SH-SY5Y (cell line): ENCODE measurements around the gene APOL1.

ENCODE experiments used
- GATA2 ChIP-seq: IDR thresholded peaks from 2 replicates; pipeline ENCODE4 v1.6.1; 2011; ENCODE audit warnings: mild to moderate bottlenecking, low read depth, low read length
- GATA3 ChIP-seq: IDR thresholded peaks from 2 replicates; pipeline ENCODE4 v1.6.1; 2011; ENCODE audit warnings: low read depth, mild to moderate bottlenecking, low read length, moderate library complexity

The APOL1 gene

DNA sequence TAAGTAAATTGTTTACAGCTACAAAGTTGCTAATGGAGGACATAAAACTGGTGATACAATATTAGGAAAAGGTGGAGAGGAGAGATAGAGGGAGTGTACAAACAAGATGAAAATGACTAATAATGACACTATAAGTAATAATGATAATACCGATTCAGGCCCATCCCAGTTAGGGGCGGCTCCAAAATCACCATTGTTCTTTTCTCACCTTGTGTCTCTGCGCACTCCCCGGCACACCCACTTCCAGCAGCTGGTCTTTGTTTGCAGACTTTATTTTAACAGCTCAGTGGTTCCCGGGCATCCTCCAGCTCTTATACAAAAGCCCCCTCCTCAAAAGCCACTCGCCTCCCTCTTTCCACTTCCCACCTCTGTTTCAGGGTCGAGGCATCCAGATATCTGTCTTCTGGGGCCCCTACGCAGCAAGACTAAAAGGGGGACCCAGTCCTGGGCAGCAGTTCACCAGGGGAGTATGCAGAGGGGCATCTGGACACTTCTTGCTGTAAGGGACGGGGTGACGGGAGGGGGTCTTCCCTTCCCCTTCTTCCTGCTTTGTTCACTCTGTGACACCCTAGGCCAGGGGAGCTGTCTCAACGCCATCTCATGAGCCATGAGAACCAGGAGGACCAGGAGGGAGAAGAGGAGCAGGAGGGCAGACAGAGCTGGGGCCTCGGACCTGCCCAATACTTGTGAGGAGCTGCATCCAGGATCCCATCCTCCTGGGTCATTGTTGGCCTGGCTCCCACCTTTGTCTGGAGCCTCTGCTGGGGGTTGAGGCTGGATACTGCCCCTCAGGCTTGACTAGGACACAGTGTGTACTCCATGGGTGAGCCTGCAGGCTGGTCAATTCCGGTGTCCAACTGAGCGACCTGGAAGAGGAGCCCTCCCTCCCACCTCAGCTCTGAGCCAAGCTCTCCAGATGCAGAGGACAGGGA lies 16.3 kb upstream of the APOL1 start:
- no peak for TF ChIP-seq GATA3
- TF ChIP-seq GATA2 = no peak

DNA sequence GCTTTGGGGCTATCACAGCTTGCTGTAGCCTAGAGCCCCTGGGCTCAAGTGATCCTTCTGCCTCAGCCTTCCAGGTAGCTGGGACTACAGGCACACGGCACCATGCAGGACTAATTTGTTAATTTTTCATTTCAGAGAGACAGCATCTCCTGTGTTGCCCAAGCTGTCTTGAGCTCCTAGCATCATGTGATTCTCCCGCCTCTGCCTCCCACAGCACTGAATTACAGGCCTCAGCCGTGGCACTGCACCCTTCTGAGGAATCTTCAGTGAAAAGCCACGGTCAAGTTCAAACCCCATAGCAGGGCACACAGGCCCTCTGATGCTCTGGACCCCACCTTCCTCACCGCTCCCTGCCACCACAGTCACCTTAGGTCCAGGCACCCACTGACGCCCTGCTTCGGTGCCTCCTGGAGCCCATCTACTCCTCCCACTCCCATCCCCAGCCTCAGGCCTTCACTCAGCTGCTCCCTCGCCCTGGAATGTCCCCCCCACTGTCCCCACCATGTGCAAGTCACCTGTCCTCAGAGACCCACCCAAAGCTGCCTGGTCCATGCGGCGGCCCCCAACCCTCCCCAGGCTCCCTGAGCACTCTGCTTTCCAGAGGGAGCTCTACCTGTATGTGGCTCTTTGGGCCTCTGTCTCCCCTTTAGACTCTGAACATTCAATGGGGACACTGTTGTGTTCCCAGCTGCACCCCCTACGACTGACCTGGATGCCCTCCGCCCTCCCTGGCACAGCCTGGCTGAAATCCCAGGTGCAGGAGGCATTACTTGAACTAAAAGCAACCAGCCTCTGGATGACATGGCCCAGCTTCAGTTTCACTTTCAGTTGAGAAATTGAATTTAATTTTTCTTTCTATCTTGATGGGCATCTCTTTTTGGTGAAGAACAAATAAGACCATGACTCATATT lies 15.2 kb upstream of the APOL1 start:
- TF ChIP-seq GATA3 = no peak
- TF ChIP-seq GATA2 = no peak

DNA sequence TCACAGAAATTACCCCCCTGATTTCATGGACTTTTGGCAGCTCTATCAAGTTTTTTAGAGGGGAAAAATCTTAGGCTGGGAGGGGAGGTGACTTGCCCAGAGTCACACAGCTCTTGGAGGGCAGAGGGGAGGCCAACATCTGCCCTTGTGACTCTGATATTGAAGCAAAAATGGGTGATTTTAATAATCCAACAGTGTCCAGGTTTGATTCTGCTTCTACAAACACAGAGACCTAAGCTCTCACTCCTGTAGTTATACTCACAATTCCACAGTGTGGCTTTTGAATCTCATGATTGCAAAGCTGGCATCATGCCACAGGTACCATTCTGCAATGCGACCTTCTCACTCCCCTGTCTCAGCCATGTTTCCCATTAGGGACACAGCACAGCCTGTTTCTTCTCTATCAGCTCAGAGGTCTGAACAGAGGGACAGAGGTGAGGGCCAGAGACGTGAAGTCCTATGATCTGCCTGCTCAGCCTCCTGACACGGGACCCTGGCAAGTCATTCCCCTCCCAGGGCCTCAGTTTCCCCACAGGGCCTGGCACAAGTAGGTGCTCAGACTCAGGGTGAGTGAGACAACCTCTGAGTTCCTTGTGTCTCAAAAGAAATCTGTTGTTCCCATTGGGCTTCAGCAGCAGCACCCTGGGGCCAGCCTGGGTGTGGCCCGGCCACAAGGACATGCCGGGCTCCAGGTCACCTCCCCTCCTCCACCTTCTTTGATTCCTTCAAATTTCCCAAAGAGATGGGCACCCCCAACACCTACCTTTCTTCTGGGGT lies 14.4 kb upstream of the APOL1 start:
- TF ChIP-seq GATA2 (no peak), GATA3 (no peak)

DNA sequence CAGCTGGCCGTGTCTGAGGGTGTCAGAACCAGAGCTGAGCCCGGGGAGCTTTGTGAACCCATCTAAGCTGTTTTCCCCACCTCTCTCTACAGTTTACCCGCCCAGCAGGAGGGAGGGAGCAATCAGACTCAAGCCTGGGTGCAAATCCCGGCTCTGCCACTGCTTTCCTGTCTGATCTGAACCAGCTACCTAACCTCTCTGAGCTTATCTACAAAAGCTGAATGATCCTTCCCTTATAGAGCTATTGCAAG lies 13.9 kb upstream of the APOL1 start:
- TF ChIP-seq GATA3 (no peak), GATA2 (no peak)

DNA sequence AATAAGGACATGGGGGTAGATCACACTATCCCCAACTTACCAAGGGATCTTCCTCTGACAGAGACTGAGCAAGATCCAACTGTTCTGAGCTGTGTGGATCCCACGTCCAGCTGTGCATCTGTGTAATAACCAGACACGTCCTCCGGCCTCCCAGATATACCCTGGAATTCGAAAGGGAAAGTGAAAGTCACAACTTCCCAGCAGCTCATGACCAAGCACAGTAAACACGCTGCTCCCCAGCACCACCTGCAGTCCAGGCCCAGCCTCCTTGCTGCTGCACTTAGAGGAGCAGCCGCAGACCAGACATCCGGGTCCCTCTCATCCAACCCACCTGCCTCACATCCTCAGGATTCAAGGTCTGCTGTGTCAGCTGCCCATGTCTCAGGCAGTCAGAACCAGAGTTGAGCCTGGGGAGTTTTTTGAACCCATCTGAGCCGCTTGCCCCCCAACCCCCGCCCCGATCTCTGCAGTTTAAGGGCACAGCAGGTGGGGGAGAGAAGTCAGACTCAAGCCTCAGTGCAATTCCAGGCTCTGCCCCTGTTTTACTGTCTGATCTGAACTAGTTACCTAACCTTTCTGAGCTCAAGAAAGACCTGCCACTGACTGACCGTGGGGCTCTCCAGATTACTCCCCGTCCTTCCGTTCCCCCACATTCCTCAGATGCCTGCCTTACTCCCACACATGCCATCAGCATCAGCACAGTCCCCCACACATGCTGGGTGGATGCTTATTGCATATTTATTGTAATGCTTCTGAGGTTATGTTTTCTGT lies 13.3 kb upstream of the APOL1 start, which contains the start of gene APOL2:
TSS of gene APOL2 (minus strand) at position 127 of the 771 bp plus-strand sequence. CDS start 6,365 bp downstream, outside the sequence.
- TF ChIP-seq GATA2 = no peak
- TF ChIP-seq GATA3 = no peak

DNA sequence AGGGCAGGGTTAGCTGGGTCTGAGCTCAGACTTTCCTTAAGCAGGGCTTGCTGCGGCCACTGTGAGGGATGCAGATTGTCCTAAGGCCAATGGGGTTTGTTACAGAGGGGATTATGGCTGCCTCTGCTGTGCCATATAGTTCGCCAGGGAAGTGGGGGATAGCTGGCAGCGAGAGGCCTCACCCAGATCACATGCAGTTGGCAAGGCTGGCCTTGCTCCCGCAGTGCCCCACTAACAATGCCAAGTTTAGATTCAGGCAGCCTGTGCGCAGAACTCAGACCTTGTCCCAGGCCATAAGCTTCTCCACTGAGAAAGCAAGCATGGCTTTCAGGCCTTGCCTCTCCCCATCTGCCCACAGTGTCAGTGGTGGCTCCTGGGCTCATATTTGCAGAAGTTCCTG lies 8.9 kb upstream of the APOL1 start:
- TF ChIP-seq GATA3 = no peak
- TF ChIP-seq GATA2 = no peak

DNA sequence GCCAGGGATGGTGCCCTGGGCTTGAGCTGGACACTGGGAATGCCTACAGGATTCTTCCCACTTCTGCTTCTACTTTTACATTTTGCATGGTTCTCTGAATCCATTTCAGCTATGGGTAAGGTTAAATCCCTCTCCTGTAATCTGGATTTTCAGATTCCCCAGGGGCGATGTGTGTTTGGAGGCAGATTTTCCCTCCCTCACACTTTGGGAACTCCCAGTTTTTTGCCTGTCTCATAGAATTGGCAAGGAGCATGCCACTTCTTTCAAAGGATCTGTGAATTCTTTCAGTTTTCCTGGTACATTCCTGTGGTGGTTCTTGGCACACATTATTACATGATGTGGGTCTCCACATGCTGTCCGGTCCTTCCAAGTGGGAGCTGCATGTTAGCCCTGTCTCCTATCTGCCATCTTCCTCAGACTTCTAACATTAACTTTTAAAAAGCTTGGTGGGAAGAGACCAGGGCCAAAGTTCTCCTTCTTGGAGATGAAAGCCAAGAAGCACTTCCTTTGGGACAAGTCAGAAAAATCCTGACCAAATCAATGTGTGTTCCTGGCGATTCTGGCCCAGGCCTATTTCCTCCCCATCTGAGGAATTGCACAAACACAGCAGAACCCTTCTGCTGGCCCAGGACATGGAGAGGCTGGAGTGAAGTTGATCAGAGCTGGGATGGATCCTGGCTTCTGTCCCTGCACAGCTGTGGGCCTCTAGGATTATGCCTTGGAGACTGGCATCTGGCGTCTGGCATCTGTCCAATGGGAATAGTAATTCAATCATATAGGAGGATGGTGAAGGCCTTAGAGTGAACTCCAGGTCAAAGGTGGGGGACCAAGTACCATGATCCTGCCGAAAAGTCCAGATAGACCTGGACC lies 8.2 kb upstream of the APOL1 start:
- TF ChIP-seq GATA3 (no peak), GATA2 (no peak)

DNA sequence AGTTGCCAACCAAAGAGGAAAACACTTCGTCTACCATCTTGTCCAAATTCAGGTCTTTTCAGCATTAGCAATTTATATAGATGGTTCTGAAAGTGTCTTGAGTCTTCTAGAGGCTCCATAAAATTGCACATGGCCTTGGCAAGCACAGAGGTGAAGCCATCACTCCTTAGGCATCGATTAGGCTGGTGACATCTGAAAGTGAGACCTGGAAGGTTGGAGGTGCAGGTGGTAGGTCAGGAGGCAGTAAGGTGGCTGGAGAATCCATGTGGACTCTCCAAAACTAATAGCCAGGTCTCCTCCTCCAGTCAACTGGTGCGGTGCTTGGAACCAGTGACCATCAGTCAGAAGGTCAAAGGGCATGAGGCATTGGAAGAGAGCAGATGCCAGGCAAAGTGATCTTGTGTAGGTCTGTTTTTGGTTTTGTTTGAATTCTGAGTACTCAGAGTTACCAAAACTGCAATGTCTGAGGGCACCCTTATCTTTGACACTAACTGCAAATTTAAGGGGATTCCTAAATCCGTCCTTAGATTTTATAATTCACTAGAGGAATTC lies 7.1 kb upstream of the APOL1 start:
- TF ChIP-seq GATA3 (no peak), GATA2 (no peak)

DNA sequence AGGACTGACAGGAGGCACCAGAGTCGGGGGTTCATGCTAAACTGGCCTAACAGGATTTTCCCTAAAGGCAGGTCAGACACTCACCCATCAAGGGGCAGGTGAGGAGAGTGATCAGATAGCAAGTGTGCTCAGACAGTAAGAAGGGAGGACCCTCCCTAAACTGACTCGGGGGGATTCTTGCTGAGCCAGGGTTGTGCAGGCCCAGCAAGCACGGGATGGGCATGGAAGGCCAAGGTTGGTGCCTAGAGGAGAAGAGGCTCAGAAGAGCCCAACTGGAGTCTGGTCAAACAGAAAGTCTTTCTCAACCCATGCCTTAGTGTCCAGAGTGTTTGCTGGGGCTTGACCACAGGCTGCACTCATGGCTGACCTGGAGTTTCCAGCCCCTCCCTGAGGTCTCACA lies 6.2 kb upstream of the APOL1 start:
- no peak for TF ChIP-seq GATA3
- TF ChIP-seq GATA2 = no peak

DNA sequence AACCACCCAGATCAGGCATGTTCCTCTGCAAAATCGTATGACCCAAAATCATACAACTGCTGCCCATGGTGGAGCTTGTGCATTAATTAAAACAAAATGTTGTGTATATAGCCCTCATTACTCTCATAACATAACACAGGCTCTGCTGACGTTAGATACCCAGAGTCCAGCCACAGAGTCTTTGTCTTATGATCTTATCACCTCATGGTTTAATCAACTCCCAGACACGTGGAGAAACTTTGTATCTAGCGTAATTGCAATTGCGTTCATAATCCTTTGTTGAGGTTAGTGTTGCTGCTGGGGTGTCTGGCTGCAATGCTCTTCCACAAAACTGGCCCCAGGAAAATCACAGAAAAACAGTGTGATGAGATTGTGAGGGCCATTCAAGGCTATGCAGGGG lies 5.0 kb upstream of the APOL1 start:
- no peak for TF ChIP-seq GATA2
- TF ChIP-seq GATA3 = no peak

DNA sequence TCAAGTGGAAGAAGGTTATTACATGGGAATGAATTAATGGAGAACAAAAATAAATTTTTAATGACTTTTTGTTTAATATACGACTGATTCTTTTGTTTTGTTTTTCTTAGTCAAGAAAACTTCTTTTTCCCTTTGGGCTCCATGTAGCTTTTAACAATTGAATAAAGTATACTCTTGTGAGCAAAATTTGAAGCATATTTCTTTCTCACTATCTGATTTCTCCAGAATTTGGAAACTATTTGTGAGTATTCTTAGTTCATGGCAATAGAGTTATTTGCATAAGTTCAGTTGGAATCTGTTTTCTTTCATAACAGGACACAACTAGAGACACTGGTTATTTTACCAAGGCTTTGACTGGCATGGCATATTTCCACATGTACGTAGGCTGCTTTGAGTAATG lies 3.8 kb upstream of the APOL1 start:
- TF ChIP-seq GATA2 (no peak), GATA3 (no peak)
